Body of pancreas (tissue), 4 donors: ENCODE measurements around the gene FANCF. TPM values are rescaled to one million over a fixed set of nuclear protein-coding genes. Genes with fewer than 3 reads are reported as not detected.

Experiments used
- ATAC-seq: fragments of 150-250 bp; one replicate; pipeline ENCODE4 v1.9.1; 2016
- DNase-seq, 4 donors: peaks; one replicate each; pipeline ENCODE4 v3.0.0-alpha.2; 2019
- H3K27ac ChIP-seq, 4 donors: fragments of 200-600 bp; sonication (generic); 1 replicate in 3 of 4; 2 replicates in 1 of 4; pipeline versions ENCODE4 v1.5.1 to v1.6.1; 2016 to 2019; ENCODE audit warnings: mild to moderate bottlenecking in 1 of 4, mixed read lengths in 1 of 4, moderate library complexity in 1 of 4
- H3K27me3 ChIP-seq, 2 donors: fragments of 200-600 bp; sonication (generic); one replicate each; pipeline ENCODE4 v1.6.0; 2016; ENCODE audit warnings: mild to moderate bottlenecking in 1 of 2
- H3K36me3 ChIP-seq, 2 donors: fragments of 200-600 bp; sonication (generic); replicated peaks in 1 of 2; 2 replicates each; pipeline ENCODE4 v1.5.1; 2016; ENCODE audit warnings: low read depth in 2 of 2; ENCODE audit not compliant: insufficient read depth in 1 of 2
- H3K4me1 ChIP-seq: fragments of 200-600 bp; sonication (generic); one replicate; pipeline ENCODE4 v1.6.0; 2016
- H3K4me3 ChIP-seq, 2 donors: fragments of 200-600 bp; sonication (generic); 1 replicate in 1 of 2; 2 replicates in 1 of 2; pipeline ENCODE4 v1.5.1; 2016 to 2019
- H3K9me3 ChIP-seq, 3 donors: fragments of 200-600 bp; sonication (generic); 1 replicate in 2 of 3; 2 replicates in 1 of 3; pipeline ENCODE4 v1.5.1; 2016
- POLR2A ChIP-seq, 3 donors: fragments of 450-650 bp; IDR thresholded peaks; one replicate each; pipeline ENCODE4 v1.6.1; 2016; ENCODE audit warnings: antibody characterized with exemption in 3 of 3, mild to moderate bottlenecking in 2 of 3
- WGBS, 2 donors: methylation state at CpG; one replicate each; pipeline ENCODE4 v1.1.5; 2017; 5-methylcytosine and 5-hydroxymethylcytosine counted together
- intact Hi-C: fragments of 100-400 bp; cut with DNase I; formaldehyde crosslinking; loops from one replicate; pipeline ENCODE4 v1.15.1; 2023
- total RNA-seq, 2 donors: library from RNA; depleted of rRNA; stranded (reverse); fragments of >200 nt; gene quantifications; one replicate each; pipeline ENCODE4 v1.1.0, GENCODE V29; 2016
- TF ChIP-seq, protein P1 (sequence below), 7 experiments: fragments of 450-650 bp in 4 of 7; fragments of 200-600 bp in 3 of 7; sonication (generic) in 3 of 7; IDR thresholded peaks; one replicate each; pipeline ENCODE4 v1.5.1; 2016 to 2019; ENCODE audit warnings: antibody characterized with exemption in 7 of 7

The FANCF gene
- total RNA-seq, 2 donors from 2014 or later: 9.6 to 10.9 TPM

DNA sequence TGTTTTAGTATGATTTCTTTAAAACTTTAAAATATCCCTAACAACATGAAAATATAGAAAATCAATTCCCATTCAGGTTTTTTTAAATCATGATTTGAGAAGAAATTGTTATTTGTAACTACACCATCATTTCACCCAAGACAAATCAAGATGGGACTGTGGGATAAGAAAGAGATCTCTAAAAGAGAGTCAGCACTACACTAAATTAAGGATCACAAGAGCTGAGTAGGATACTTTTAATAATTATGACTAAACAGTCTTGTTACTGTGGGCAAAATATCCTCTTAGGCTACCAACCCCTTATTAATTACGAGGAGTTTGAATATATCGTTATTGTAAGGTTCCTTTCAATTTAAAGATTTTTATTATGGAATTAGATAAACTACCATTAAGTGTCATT is 43.7 kb upstream of the FANCF start:
- ATAC-seq: no peak
- no peaks in the 10 kb centered on the region for H3K9me3 ChIP-seq
- no peaks in the 10 kb centered on the region for H3K36me3 ChIP-seq
- WGBS, 2 donors: 86 to 90% methylated on average over 2 of the region's 2 CpGs
- H3K27me3 ChIP-seq: no peaks in the 10 kb centered on the region
- H3K4me1 ChIP-seq: peaks cover 49% of the 10 kb centered on the region
- no peak overlapping the region for H3K27ac ChIP-seq
- DNase-seq: no peak
- intact Hi-C loops: no loop called here
- H3K4me3 ChIP-seq: no peak overlapping the region
- TF ChIP-seq, protein P1, sequence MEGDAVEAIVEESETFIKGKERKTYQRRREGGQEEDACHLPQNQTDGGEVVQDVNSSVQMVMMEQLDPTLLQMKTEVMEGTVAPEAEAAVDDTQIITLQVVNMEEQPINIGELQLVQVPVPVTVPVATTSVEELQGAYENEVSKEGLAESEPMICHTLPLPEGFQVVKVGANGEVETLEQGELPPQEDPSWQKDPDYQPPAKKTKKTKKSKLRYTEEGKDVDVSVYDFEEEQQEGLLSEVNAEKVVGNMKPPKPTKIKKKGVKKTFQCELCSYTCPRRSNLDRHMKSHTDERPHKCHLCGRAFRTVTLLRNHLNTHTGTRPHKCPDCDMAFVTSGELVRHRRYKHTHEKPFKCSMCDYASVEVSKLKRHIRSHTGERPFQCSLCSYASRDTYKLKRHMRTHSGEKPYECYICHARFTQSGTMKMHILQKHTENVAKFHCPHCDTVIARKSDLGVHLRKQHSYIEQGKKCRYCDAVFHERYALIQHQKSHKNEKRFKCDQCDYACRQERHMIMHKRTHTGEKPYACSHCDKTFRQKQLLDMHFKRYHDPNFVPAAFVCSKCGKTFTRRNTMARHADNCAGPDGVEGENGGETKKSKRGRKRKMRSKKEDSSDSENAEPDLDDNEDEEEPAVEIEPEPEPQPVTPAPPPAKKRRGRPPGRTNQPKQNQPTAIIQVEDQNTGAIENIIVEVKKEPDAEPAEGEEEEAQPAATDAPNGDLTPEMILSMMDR (IDR thresholded peaks at IDR 0.05): no peak
- TF ChIP-seq POLR2A (IDR thresholded peaks at IDR 0.05): no peak

DNA sequence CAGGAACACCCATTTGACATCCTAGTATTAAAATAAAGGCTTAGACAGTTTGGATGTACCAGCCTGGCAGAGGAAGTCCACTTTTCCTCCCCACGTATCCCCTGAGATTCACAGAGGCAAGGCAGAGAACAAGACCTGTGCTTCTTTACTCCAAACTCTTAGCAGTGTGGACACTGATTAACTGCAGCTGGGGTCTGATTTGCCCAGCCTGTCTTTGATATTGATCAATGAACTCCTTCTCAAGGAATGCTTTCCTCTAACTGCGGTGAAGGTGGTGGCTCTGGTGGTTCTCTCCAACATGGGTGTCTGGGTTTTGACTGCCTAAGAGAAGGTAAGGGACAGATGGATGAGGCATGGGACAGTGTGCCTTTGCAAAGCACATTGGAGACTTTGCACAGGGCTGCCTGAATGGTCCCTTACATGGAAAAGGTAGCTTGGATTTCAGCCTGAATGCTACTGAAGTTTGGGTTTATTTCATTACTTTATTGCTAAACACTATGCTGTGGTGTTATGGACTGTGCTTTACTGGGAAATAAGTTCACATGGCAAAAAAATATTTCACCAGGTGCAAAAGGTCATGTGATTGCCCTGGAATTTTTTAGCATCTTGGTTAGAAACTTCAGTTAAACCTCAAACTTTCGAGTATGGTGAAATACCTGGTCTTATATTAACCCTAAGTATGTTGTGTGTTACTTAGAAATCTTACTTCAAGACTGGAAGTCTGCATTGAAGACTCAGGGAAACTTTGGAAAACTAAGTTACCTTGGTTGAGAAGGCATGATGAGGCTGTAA is 42.6 kb upstream of the FANCF start:
- Histone ChIP-seq H3K4me3 (no peak overlapping the region), H3K9me3 (no peaks in the 10 kb centered on the region), H3K36me3 (no peaks in the 10 kb centered on the region), H3K27me3 (no peaks in the 10 kb centered on the region), H3K4me1 (peaks cover 38% of the 10 kb centered on the region), H3K27ac (peak overlapping the region; percentile 48 to 92 (median 90))
- TF ChIP-seq, protein P1 (IDR thresholded peaks at IDR 0.05): no peak
- intact Hi-C loops: no loop called here
- no peak for ATAC-seq
- WGBS, 2 donors: 15% methylated on average over 3 of the region's 3 CpGs
- no peak for DNase-seq

DNA sequence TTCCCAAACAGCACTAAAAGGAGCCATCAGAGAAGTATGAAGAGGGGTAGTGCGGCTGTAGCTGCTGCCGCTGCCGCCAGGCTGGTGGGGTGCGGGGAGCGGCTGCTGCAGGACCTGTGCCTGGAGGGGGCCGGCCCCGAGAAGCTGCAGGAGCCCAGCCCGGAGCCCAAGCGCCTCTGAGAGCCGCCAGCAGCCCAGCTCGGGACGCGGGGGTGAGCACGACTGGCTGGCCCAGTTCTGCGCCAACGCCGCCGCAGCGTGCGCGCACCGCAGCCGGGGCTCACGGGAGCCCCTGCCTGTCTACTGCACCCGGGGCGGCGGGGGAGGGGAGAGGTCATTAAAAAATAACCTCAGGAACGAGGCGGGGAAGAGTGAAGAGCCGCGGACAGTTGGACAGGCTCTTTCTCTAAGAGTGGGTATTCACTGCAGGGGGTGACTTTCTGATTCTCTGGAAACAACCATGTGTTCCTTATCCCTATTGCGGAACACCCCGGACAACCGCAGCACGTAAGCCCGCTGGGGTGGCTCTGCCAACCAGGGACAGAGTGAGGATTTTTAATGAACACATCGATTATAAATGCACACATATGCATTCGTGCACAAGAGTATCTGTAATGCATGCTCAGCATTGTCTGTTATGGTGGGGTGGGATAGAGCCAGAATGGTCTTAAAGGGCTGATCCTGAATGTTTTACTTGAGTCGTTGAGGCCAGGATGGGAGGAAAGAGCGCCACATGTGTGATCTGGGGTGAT is 41.2 kb upstream of the FANCF start:
- ATAC-seq (peak; percentile 86), DNase-seq (peak; percentile 72 to 84 (median 78))
- peak overlapping the region; percentile 46 to 54 for H3K4me3 ChIP-seq
- no peaks in the 10 kb centered on the region for H3K9me3 ChIP-seq
- TF ChIP-seq, protein P1 (IDR thresholded peaks at IDR 0.05): peak in 6 of 7 experiments; percentile 14 to 56 (median 46)
- TF ChIP-seq POLR2A (IDR thresholded peaks at IDR 0.05): peak in 2 of 3 donors; percentile 81 to 83
- no peaks in the 10 kb centered on the region for H3K36me3 ChIP-seq
- intact Hi-C loops: no loop called here
- H3K27ac ChIP-seq: peak overlapping the region; percentile 48 to 92 (median 90)
- WGBS, 2 donors: 1 to 3% methylated on average over 17 to 40 of the region's 40 CpGs
- no peaks in the 10 kb centered on the region for H3K27me3 ChIP-seq
- H3K4me1 ChIP-seq: peaks cover 25% of the 10 kb centered on the region

DNA sequence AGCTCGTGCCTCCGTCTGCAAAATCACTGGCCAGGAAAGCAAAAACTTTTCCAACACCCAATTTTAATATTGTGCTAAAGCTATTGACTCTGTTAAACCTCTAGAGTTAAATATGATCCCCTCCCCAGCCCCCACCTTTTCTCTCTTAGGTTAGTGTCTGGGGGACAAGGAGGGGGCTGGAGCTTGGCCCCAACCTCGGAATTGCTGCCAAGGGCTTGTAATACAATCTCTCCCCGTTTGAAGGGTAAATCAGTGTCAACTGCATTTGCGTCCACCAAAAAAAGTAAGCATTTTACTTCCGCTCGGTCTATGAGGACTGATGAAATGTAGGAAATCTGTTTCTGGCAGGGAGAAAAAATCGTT is 40.7 kb upstream of the FANCF start, which contains the start of gene GAS2:
TSS of gene GAS2 (plus strand) at position 287 of the 363 bp plus-strand sequence. CDS start 8,259 bp downstream, outside the sequence.
- Histone ChIP-seq H3K36me3 (no peaks in the 10 kb centered on the region), H3K4me1 (peaks cover 19% of the 10 kb centered on the region), H3K4me3 (peak within 1 kb of the TSS; percentile 46 to 54), H3K27me3 (no peaks in the 10 kb centered on the region), H3K27ac (peak within 1 kb of the TSS; percentile 48 to 92 (median 90)), H3K9me3 (no peaks in the 10 kb centered on the region)
- peak in 2 of 4 donors; percentile 16 to 40 for DNase-seq
- TF ChIP-seq POLR2A (IDR thresholded peaks at IDR 0.05): no peak
- TF ChIP-seq, protein P1 (IDR thresholded peaks at IDR 0.05): no peak
- intact Hi-C loops: no loop called here
- 2 to 6% methylated on average over 8 of the region's 8 CpGs for WGBS, 2 donors
- ATAC-seq: peak; percentile 30
